D721Med (cell line): ENCODE measurements around the gene TEK.
"Not testable (repeated sequence)": the region's sequence is repeated elsewhere in the genome, so short reads cannot be mapped to it uniquely, and the experiment has no call there.

Experiments
- DNase-seq: peaks from one replicate; pipeline ENCODE4 v3.0.0; 2011; ENCODE audit warnings: low spot score; ENCODE audit not compliant: insufficient read length
- FAIRE-seq: peaks from 2 replicates; lab custom pipeline; 2011; peaks lifted over from hg19 to GRCh38; lab: Jason Lieb, UNC
- TF ChIP-seq, protein P1 (sequence below): IDR thresholded peaks from 2 replicates; pipeline ENCODE4 v1.5.1; 2012; ENCODE audit warnings: mild to moderate bottlenecking, control low read depth; ENCODE audit not compliant: insufficient read depth; ENCODE audit errors: missing control alignments

The TEK gene

DNA sequence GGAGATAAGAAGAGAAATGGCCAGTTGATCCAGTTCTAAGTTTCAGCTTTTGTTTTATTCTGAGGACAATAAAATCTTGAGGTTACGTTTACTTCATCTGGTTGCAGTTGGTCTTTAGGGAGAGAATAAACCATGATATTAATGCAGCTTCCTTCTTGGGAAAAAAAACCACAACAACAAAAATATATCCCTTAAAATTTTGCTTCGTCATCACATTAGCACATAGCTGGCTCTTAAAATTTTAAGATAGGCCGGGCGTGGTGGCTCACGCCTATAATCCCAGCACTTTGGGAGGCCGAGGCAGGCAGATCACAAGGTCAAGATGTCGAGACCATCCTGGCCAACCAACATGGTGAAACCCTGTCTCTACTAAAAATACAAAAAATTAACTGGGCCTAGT, 101.6 kb downstream of the TEK start:
- DNase-seq: no peak
- FAIRE-seq: no peak
- TF ChIP-seq, protein P1, sequence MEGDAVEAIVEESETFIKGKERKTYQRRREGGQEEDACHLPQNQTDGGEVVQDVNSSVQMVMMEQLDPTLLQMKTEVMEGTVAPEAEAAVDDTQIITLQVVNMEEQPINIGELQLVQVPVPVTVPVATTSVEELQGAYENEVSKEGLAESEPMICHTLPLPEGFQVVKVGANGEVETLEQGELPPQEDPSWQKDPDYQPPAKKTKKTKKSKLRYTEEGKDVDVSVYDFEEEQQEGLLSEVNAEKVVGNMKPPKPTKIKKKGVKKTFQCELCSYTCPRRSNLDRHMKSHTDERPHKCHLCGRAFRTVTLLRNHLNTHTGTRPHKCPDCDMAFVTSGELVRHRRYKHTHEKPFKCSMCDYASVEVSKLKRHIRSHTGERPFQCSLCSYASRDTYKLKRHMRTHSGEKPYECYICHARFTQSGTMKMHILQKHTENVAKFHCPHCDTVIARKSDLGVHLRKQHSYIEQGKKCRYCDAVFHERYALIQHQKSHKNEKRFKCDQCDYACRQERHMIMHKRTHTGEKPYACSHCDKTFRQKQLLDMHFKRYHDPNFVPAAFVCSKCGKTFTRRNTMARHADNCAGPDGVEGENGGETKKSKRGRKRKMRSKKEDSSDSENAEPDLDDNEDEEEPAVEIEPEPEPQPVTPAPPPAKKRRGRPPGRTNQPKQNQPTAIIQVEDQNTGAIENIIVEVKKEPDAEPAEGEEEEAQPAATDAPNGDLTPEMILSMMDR: no peak

DNA sequence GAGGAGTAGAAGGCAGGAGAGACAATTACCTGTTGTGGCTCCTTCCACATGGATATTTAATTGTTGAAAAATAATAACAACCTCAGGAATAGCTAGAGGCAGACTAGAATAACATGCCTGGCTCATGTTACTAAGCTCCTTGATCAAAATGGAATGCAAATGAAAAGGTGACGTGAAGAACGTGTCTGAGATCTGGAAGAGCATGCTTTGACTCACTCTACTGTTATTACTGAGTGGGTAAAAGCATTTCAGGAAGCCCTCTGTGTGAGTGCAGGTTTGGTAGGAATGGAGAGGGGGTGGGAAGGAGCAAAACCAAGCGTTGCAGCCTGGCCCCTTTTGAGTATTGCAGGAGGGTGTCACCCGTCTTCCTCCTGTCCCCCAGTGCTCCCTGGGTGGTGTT, 103.2 kb downstream of the TEK start:
- DNase-seq (no peak), FAIRE-seq (no peak)
- TF ChIP-seq, protein P1: no peak

DNA sequence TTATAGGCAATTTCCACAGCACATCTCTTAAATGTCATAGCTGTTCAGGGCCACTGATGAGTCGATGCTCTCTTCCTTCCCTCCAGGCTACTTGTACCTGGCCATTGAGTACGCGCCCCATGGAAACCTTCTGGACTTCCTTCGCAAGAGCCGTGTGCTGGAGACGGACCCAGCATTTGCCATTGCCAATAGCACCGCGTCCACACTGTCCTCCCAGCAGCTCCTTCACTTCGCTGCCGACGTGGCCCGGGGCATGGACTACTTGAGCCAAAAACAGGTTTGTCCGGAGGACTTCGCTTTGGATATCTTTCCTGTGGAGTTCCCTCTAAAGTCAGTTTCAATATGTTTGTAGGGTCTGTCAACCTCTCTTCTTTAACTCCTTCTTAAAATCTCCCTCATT, 103.6 kb downstream of the TEK start:
- FAIRE-seq (no peak), DNase-seq (no peak)
- TF ChIP-seq, protein P1: no peak

DNA sequence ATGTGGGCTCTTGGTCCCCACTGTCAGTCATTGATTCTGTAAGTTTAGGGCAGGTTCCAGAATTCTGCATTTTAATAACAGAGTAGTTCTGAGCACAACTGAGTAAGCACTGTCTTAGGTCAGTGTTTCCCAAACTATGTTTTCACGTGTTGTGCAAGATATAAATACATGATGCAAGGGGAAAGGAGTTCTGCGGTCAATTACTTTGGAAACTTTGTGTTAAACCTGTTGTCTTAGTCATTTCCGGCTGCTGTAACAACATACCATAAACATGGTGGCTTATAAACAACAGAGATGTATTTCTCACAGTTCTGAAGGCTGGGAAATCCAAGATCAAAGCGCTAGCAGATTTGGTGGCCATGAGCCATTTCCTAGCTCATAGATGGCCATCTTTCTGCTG, 118.2 kb downstream of the TEK start:
- TF ChIP-seq, protein P1: no peak
- no peak for DNase-seq
- no peak for FAIRE-seq

DNA sequence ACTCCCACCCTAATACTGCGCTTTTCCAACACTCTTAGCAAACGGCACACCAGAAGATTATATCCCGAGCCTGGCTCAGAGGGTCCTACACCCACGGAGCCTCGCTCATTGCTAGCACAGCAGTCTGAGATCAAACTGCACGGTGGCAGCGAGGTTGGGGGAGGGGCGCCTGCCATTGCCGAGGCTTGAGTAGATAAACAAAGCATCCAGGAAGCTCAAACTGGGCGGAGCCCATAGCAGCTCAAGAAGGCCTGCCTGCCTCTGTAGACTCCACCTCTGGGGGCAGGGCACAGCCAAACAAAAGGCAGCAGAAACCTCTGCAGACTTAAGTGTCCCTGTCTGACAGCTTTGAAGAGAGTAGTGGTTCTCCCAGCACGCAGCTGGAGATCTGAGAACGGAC, 130.6 kb downstream of the TEK start:
- not testable (repeated sequence) for FAIRE-seq, DNase-seq

DNA sequence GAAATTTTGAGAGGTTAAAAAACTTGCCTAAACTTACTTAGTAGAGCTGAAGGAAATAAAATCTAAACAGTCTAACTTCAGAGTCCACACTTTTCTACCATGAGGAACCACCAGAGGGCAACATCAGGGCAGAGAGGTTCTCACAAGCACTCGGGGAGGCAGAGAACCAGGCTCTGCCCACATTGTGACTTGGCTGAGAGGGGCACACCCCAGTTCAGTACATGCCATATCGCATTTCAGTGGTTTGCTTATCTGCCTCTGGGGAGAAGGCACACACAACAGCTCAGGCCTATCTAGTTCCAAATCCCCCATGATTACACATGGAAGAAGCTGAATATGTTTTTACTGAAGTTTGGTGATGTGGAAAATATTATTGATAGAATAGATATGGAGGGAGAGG, 138.7 kb downstream of the TEK start:
- DNase-seq: no peak
- TF ChIP-seq, protein P1: peak; percentile 60
- no peak for FAIRE-seq

DNA sequence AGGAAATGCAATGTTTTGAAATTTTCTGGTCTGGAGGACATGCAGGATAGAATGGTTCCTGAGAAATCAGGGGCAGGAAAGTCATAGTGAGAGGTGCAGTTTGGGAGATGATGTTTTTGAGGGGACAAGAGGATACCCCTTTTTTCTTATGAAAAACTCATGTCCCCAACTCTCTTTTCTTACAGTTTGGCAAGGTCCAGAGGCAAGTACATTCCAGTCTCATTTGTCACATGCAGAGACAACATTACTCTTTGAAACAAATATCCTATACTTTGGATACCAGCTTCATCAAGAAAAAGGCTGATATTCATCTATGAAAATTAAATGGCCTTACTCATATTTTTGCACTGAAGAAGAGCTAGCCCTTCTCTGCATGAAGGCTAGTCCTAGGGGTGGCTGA, 139.7 kb downstream of the TEK start:
- TF ChIP-seq, protein P1: no peak
- no peak for FAIRE-seq
- DNase-seq: no peak

DNA sequence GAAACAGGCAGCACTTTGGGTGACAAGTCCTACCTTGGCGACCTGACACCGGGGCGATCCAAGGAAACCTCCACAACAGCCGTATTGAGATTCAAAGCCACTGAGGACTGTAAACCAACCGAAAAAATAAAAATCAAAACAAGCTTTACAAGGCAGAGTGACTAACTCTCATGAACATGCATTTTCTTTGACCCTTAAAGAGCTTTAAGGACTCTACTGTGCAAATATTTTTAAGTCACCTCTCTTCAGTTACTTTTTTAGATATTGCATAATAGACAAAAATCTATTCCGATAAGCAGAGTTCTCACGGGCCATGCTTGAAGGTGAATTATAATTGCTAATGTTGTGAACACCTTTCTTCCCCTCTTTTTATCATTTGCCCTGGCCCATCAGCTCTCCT, 149.6 kb downstream of the TEK start:
- FAIRE-seq: no peak
- DNase-seq: no peak
- TF ChIP-seq, protein P1: no peak
